ENCODE measurements around the gene LPP. TPM values are rescaled to one million over a fixed set of nuclear protein-coding genes. Genes with fewer than 3 reads are reported as not detected.

LPP gene
- total RNA-seq, 1 donor from 2014 or later = 222 TPM

DNA sequence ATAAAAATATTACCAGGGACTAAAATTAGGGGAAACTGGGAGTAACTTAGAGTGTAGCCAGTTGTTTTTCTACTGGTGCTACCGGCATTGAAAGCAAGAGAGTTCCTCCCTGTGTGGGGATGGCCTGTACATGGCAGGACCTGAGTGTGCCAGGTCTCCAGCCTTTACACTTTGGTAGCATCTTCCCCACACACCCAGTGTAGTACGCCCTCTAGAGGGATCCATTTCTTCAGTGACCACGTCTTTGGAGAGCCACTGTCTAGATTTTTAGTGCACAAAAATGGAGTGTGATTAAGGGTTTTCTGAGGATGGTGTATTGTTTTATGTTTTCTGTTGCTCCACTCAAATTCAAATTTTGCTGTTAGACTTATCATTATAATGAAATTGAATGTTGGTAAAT lies 510.8 kb downstream of the LPP start:
- H3K4me2 ChIP-seq (ENCODE audit: low read length) = no peak overlapping the region
- H4K20me1 ChIP-seq (ENCODE audit: insufficient read depth, low read length) = peaks cover 54% of the 10 kb centered on the region
- peaks cover 57% of the 10 kb centered on the region for H3K79me2 ChIP-seq (ENCODE audit: insufficient read depth, low read length)
- H3K9me3 ChIP-seq (ENCODE audit: insufficient read depth, low read depth, low read length) = no peaks in the 10 kb centered on the region
- no peak overlapping the region for H3K4me3 ChIP-seq (ENCODE audit: insufficient read depth, low read depth, low read length)
- no peak overlapping the region for H2AFZ ChIP-seq (ENCODE audit: low read depth, low read length)
- no peak overlapping the region for H3K27ac ChIP-seq (ENCODE audit: low read depth, low read length)
- Mint-ChIP-seq H3K27ac (ENCODE audit: unreplicated experiment) (no peak overlapping the region), H3K36me3 (ENCODE audit: low read depth, unreplicated experiment) (peaks cover 11% of the 10 kb centered on the region), H3K4me3 (ENCODE audit: unreplicated experiment) (no peak overlapping the region), H3K27me3 (ENCODE audit: low read depth, unreplicated experiment) (no peaks in the 10 kb centered on the region), H3K9me3 (ENCODE audit: unreplicated experiment) (no peaks in the 10 kb centered on the region), H3K4me1 (ENCODE audit: low read depth, unreplicated experiment) (no peaks in the 10 kb centered on the region)
- H3K27me3 ChIP-seq (ENCODE audit: insufficient read depth, low read length) = no peaks in the 10 kb centered on the region
- FAIRE-seq = no peak
- TF ChIP-seq EZH2 (IDR thresholded peaks at IDR 0.05; ENCODE audit: insufficient read depth, low read length) (no peak), CTCF (IDR thresholded peaks at IDR 0.05; ENCODE audit: insufficient read depth, low read depth, low read length) (peak; percentile 5)
- no peak overlapping the region for H3K9ac ChIP-seq (ENCODE audit: low read length)
- no peaks in the 10 kb centered on the region for H3K36me3 ChIP-seq (ENCODE audit: insufficient read depth, low read length)
- no peak for DNase-seq (ENCODE audit: low read depth)
- no peaks in the 10 kb centered on the region for H3K4me1 ChIP-seq (ENCODE audit: insufficient read depth, low read length)

DNA sequence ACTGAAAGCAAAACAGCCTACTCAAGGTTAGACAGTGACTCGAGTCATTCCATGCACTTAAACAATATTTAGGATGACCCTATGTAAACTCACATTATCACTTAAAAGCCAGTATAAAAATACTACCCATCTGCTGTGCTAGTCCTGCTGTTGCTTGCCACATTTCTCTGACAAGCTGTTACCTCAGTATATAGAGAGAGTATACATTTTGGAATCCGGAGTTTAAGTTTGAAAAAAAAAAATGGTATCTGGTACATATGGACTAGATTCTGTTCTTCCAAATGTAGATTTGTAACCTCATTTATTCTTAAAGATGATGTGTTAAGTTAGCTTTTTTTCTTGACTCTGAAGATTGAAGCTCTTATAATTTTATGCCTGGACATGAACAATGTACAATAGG lies 514.0 kb downstream of the LPP start:
- TF ChIP-seq EZH2 (IDR thresholded peaks at IDR 0.05; ENCODE audit: insufficient read depth, low read length) (no peak), CTCF (IDR thresholded peaks at IDR 0.05; ENCODE audit: insufficient read depth, low read depth, low read length) (no peak)
- H3K27me3 Mint-ChIP-seq (ENCODE audit: low read depth, unreplicated experiment) = no peaks in the 10 kb centered on the region
- H3K79me2 ChIP-seq (ENCODE audit: insufficient read depth, low read length) = peaks cover 54% of the 10 kb centered on the region

GRCh38 chr3:188670446-188670845 lies 516.5 kb downstream of the LPP start:
- peaks cover 47% of the 10 kb centered on the region for H4K20me1 ChIP-seq (ENCODE audit: insufficient read depth, low read length)
- no peak overlapping the region for H2AFZ ChIP-seq (ENCODE audit: low read depth, low read length)
- Mint-ChIP-seq H3K4me1 (ENCODE audit: low read depth, unreplicated experiment) (peaks cover 23% of the 10 kb centered on the region), H3K4me3 (ENCODE audit: unreplicated experiment) (no peak overlapping the region), H3K36me3 (ENCODE audit: low read depth, unreplicated experiment) (peaks cover 13% of the 10 kb centered on the region), H3K27me3 (ENCODE audit: low read depth, unreplicated experiment) (no peaks in the 10 kb centered on the region), H3K27ac (ENCODE audit: unreplicated experiment) (no peak overlapping the region), H3K9me3 (ENCODE audit: unreplicated experiment) (no peaks in the 10 kb centered on the region)
- no peak for FAIRE-seq
- peaks cover 3% of the 10 kb centered on the region for H3K36me3 ChIP-seq (ENCODE audit: insufficient read depth, low read length)
- no peak overlapping the region for H3K4me3 ChIP-seq (ENCODE audit: insufficient read depth, low read depth, low read length)
- H3K4me1 ChIP-seq (ENCODE audit: insufficient read depth, low read length) = peaks cover 6% of the 10 kb centered on the region
- peaks cover 51% of the 10 kb centered on the region for H3K79me2 ChIP-seq (ENCODE audit: insufficient read depth, low read length)
- no peak overlapping the region for H3K27ac ChIP-seq (ENCODE audit: low read depth, low read length)
- no peak for DNase-seq (ENCODE audit: low read depth)
- TF ChIP-seq CTCF (IDR thresholded peaks at IDR 0.05; ENCODE audit: insufficient read depth, low read depth, low read length) (no peak), EZH2 (IDR thresholded peaks at IDR 0.05; ENCODE audit: insufficient read depth, low read length) (no peak)
- H3K27me3 ChIP-seq (ENCODE audit: insufficient read depth, low read length) = no peaks in the 10 kb centered on the region
- no peaks in the 10 kb centered on the region for H3K9me3 ChIP-seq (ENCODE audit: insufficient read depth, low read depth, low read length)
- H3K4me2 ChIP-seq (ENCODE audit: low read length) = no peak overlapping the region
- no peak overlapping the region for H3K9ac ChIP-seq (ENCODE audit: low read length)

More for the DNA sequence above, 514.0 kb downstream of the LPP start:
- Histone ChIP-seq H3K4me1 (ENCODE audit: insufficient read depth, low read length) (no peaks in the 10 kb centered on the region), H3K27me3 (ENCODE audit: insufficient read depth, low read length) (no peaks in the 10 kb centered on the region), H2AFZ (ENCODE audit: low read depth, low read length) (no peak overlapping the region), H3K9ac (ENCODE audit: low read length) (no peak overlapping the region), H4K20me1 (ENCODE audit: insufficient read depth, low read length) (peaks cover 47% of the 10 kb centered on the region), H3K27ac (ENCODE audit: low read depth, low read length) (no peak overlapping the region), H3K9me3 (ENCODE audit: insufficient read depth, low read depth, low read length) (no peaks in the 10 kb centered on the region), H3K4me2 (ENCODE audit: low read length) (no peak overlapping the region), H3K4me3 (ENCODE audit: insufficient read depth, low read depth, low read length) (no peak overlapping the region), H3K36me3 (ENCODE audit: insufficient read depth, low read length) (peaks cover 3% of the 10 kb centered on the region)
- Mint-ChIP-seq H3K9me3 (ENCODE audit: unreplicated experiment) (no peaks in the 10 kb centered on the region), H3K4me1 (ENCODE audit: low read depth, unreplicated experiment) (peaks cover 8% of the 10 kb centered on the region), H3K27ac (ENCODE audit: unreplicated experiment) (no peak overlapping the region), H3K36me3 (ENCODE audit: low read depth, unreplicated experiment) (peaks cover 13% of the 10 kb centered on the region), H3K4me3 (ENCODE audit: unreplicated experiment) (no peak overlapping the region)
- FAIRE-seq (no peak), DNase-seq (ENCODE audit: low read depth) (no peak)
